ENCODE results near the gene IREB2. TPM values are rescaled to one million over a fixed set of nuclear protein-coding genes. Genes with fewer than 3 reads are reported as not detected.

IREB2 gene
- total RNA-seq, 1 experiment from 2014 or later = 6.5 TPM

- Histone ChIP-seq H3K36me3 (ENCODE audit: low read depth, low read length) (peaks cover 3% of the 10 kb centered on the region; the same call in 1 of the 2 replicates), H3K27ac (ENCODE audit: low read length) (peak overlapping the region; percentile 0; the same call in 1 of the 2 replicates), H3K9ac (ENCODE audit: low read length) (no peak overlapping the region), H3K9me3 (ENCODE audit: low read length) (no peaks in the 10 kb centered on the region), H3K79me2 (ENCODE audit: low read length) (peaks cover 99% of the 10 kb centered on the region), H3F3A (ENCODE audit: low read length, unreplicated experiment) (no peaks in the 10 kb centered on the region), H3K4me2 (ENCODE audit: low read length) (peak overlapping the region; percentile 35; the same call in 1 of the 2 replicates), H3K27me3 (ENCODE audit: low read length) (no peaks in the 10 kb centered on the region), H4K20me1 (ENCODE audit: low read length) (peaks cover 46% of the 10 kb centered on the region), H3K9me2 (replicated peaks; ENCODE audit: low read length) (no peaks in the 10 kb centered on the region), H3K4me3 (ENCODE audit: low read length) (no peak overlapping the region), H2AFZ (ENCODE audit: low read length) (no peak overlapping the region), H3K4me1 (ENCODE audit: insufficient read depth, low read length) (peaks cover 28% of the 10 kb centered on the region)
- no peak for DNase-seq
- CTCF ChIA-PET = no interaction called here
- intact Hi-C loops (cut with micrococcal nuclease) = loop anchor here (5.0 kb wide), 1 partner anchor 299 kb away; no protein-coding TSS in a partner anchor
- no TSS peak for BruUV-seq (replicated peaks)
- TF ChIP-seq EZH2 (IDR thresholded peaks at IDR 0.05; ENCODE audit: low read length, unreplicated experiment) (no peak), EZH2phosphoT487 (IDR thresholded peaks at IDR 0.05; ENCODE audit: borderline replicate concordance, low read length) (no peak)
- TF ChIP-seq, protein P1, sequence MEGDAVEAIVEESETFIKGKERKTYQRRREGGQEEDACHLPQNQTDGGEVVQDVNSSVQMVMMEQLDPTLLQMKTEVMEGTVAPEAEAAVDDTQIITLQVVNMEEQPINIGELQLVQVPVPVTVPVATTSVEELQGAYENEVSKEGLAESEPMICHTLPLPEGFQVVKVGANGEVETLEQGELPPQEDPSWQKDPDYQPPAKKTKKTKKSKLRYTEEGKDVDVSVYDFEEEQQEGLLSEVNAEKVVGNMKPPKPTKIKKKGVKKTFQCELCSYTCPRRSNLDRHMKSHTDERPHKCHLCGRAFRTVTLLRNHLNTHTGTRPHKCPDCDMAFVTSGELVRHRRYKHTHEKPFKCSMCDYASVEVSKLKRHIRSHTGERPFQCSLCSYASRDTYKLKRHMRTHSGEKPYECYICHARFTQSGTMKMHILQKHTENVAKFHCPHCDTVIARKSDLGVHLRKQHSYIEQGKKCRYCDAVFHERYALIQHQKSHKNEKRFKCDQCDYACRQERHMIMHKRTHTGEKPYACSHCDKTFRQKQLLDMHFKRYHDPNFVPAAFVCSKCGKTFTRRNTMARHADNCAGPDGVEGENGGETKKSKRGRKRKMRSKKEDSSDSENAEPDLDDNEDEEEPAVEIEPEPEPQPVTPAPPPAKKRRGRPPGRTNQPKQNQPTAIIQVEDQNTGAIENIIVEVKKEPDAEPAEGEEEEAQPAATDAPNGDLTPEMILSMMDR (conservative IDR thresholded peaks at IDR 0.05; ENCODE audit: low read depth, low read length) = no peak
- no peak for ATAC-seq
- POLR2A ChIA-PET (ENCODE audit: unreplicated experiment) = no interaction called here
These were observed 18.4 kb downstream of the IREB2 start for GRCh38 chr15:78456426-78456825.

DNA sequence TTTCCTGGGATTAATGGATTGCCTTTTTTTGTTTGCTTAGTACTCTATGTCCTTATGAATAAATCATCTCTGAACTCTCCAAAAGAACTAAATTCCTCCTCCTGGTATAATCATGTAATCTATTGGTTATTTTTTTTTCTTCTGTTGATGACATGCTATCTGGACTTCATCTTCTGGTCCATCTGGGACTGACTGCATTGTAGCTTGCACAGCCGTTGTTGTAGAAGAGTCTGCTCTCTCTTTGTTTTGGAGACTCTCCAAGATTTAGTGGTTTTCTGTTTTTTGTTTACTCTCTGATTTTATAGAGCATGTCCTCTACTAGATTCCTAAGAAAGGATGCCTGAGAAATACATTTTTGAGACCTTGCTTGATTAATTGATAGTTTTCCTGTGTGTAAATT lies 19.1 kb downstream of the IREB2 start:
- ChIA-PET POLR2A (ENCODE audit: unreplicated experiment) (interaction anchor here (0.6 kb wide), 1 partner anchor 139 kb away, joined by 3 read pairs; no protein-coding TSS in a partner anchor), CTCF (no interaction called here)
- Histone ChIP-seq H4K20me1 (ENCODE audit: low read length) (peaks cover 49% of the 10 kb centered on the region), H3K9me3 (ENCODE audit: low read length) (no peaks in the 10 kb centered on the region), H3K4me1 (ENCODE audit: insufficient read depth, low read length) (peaks cover 30% of the 10 kb centered on the region), H3K4me3 (ENCODE audit: low read length) (no peak overlapping the region), H3F3A (ENCODE audit: low read length, unreplicated experiment) (no peaks in the 10 kb centered on the region), H3K79me2 (ENCODE audit: low read length) (peaks cover 97% of the 10 kb centered on the region), H3K4me2 (ENCODE audit: low read length) (peak overlapping the region; percentile 35), H3K9ac (ENCODE audit: low read length) (no peak overlapping the region), H2AFZ (ENCODE audit: low read length) (no peak overlapping the region), H3K9me2 (replicated peaks; ENCODE audit: low read length) (no peaks in the 10 kb centered on the region), H3K27me3 (ENCODE audit: low read length) (no peaks in the 10 kb centered on the region), H3K36me3 (ENCODE audit: low read depth, low read length) (peaks cover 3% of the 10 kb centered on the region; the same call in 1 of the 2 replicates), H3K27ac (ENCODE audit: low read length) (peak overlapping the region; percentile 0; the same call in 1 of the 2 replicates)
- ATAC-seq (peak; percentile 85), DNase-seq (peak; percentile 84)
- no peak for TF ChIP-seq EZH2phosphoT487 (IDR thresholded peaks at IDR 0.05; ENCODE audit: borderline replicate concordance, low read length)
- BruUV-seq (replicated peaks) = no TSS peak
- intact Hi-C loops (cut with micrococcal nuclease) = loop anchor here (5.0 kb wide), 1 partner anchor 300 kb away; no protein-coding TSS in a partner anchor

GRCh38 chr15:78460737-78461136 lies 22.7 kb downstream of the IREB2 start:
- H3K79me2 ChIP-seq (ENCODE audit: low read length) = peaks cover 75% of the 10 kb centered on the region
- H3K27ac ChIP-seq (ENCODE audit: low read length) = no peak overlapping the region
- POLR2A ChIA-PET (ENCODE audit: unreplicated experiment) = no interaction called here
- H3K4me3 ChIP-seq (ENCODE audit: low read length) = no peak overlapping the region
- H3K4me1 ChIP-seq (ENCODE audit: insufficient read depth, low read length) = peaks cover 29% of the 10 kb centered on the region
- BruUV-seq (replicated peaks) = no TSS peak
- H4K20me1 ChIP-seq (ENCODE audit: low read length) = peaks cover 34% of the 10 kb centered on the region
- no peak overlapping the region for H2AFZ ChIP-seq (ENCODE audit: low read length)
- no peak for ATAC-seq
- CTCF ChIA-PET = no interaction called here
- TF ChIP-seq, protein P1 (conservative IDR thresholded peaks at IDR 0.05; ENCODE audit: low read depth, low read length) = no peak
- TF ChIP-seq EZH2phosphoT487 (IDR thresholded peaks at IDR 0.05; ENCODE audit: borderline replicate concordance, low read length) = no peak
- TF ChIP-seq EZH2 (IDR thresholded peaks at IDR 0.05; ENCODE audit: low read length, unreplicated experiment) = no peak
- DNase-seq = no peak
- H3K9ac ChIP-seq (ENCODE audit: low read length) = no peak overlapping the region
- no peaks in the 10 kb centered on the region for H3K27me3 ChIP-seq (ENCODE audit: low read length)
- H3K9me2 ChIP-seq (replicated peaks; ENCODE audit: low read length) = no peaks in the 10 kb centered on the region
- intact Hi-C loops (cut with micrococcal nuclease) = no loop called here
- H3K36me3 ChIP-seq (ENCODE audit: low read depth, low read length) = peaks cover 31% of the 10 kb centered on the region
- no peaks in the 10 kb centered on the region for H3F3A ChIP-seq (ENCODE audit: low read length, unreplicated experiment)
- H3K4me2 ChIP-seq (ENCODE audit: low read length) = no peak overlapping the region
- no peaks in the 10 kb centered on the region for H3K9me3 ChIP-seq (ENCODE audit: low read length)
